GM12891 (cell line): ENCODE results near the gene PABPN1.

Source experiments
- PAX5 ChIP-seq: IDR thresholded peaks from 2 replicates; pipeline ENCODE4 v1.6.1; 2011; ENCODE audit warnings: low read length, moderate library complexity, mild to moderate bottlenecking; ENCODE audit not compliant: insufficient read depth, severe bottlenecking
- POLR2A ChIP-seq: IDR thresholded peaks from 2 replicates; pipeline ENCODE4 v1.6.1; 2011; ENCODE audit warnings: low read depth, low read length, control low read depth
- POLR2AphosphoS5 ChIP-seq: IDR thresholded peaks from 2 replicates; pipeline ENCODE4 v1.6.1; 2011; ENCODE audit warnings: low read depth, low read length, control low read depth
- POU2F2 ChIP-seq: IDR thresholded peaks from 2 replicates; pipeline ENCODE4 v1.6.1; 2011; ENCODE audit warnings: low read depth, mild to moderate bottlenecking, control low read depth, low read length, moderate library complexity
- TAF1 ChIP-seq: IDR thresholded peaks from 2 replicates; pipeline ENCODE4 v1.6.1; 2011; ENCODE audit warnings: low read depth, low read length, control low read depth

- TF ChIP-seq TAF1, result no peak
- no peak for TF ChIP-seq POLR2A
- no peak for TF ChIP-seq POLR2AphosphoS5
- no peak for TF ChIP-seq PAX5
- TF ChIP-seq POU2F2, result no peak
Measured at GRCh38 chr14:23361320-23361719, 40.1 kb downstream of the PABPN1 start.
